BLaER1 (cell line): ENCODE results near the gene SALL2.

Source experiments
- H3K27ac ChIP-seq: shearing (Covaris generic); formaldehyde crosslinking; 2 replicates; pipeline ENCODE4 v1.8.1; 2022
- H3K27me3 ChIP-seq: shearing (Covaris generic); formaldehyde crosslinking; 2 replicates; pipeline ENCODE4 v1.8.1; 2022
- H3K36me3 ChIP-seq: shearing (Covaris generic); formaldehyde crosslinking; 2 replicates; pipeline ENCODE4 v1.8.1; 2022
- H3K4me1 ChIP-seq: shearing (Covaris generic); formaldehyde crosslinking; 2 replicates; pipeline ENCODE4 v1.8.1; 2022
- H3K4me2 ChIP-seq: shearing (Covaris generic); formaldehyde crosslinking; 2 replicates; pipeline ENCODE4 v1.8.1; 2022
- H3K4me3 ChIP-seq: shearing (Covaris generic); formaldehyde crosslinking; 2 replicates; pipeline ENCODE4 v1.8.1; 2022
- H3K9ac ChIP-seq: shearing (Covaris generic); formaldehyde crosslinking; 2 replicates; pipeline ENCODE4 v1.8.1; 2022
- H3K9me3 ChIP-seq: shearing (Covaris generic); formaldehyde crosslinking; 2 replicates; pipeline ENCODE4 v1.8.1; 2022
- H4K20me1 ChIP-seq: shearing (Covaris generic); formaldehyde crosslinking; 2 replicates; pipeline ENCODE4 v1.8.1; 2022
- Cebpa-rat ChIP-seq: shearing (Covaris generic); IDR thresholded peaks from 2 replicates; pipeline ENCODE4 v1.8.1; 2022

SALL2 gene

DNA sequence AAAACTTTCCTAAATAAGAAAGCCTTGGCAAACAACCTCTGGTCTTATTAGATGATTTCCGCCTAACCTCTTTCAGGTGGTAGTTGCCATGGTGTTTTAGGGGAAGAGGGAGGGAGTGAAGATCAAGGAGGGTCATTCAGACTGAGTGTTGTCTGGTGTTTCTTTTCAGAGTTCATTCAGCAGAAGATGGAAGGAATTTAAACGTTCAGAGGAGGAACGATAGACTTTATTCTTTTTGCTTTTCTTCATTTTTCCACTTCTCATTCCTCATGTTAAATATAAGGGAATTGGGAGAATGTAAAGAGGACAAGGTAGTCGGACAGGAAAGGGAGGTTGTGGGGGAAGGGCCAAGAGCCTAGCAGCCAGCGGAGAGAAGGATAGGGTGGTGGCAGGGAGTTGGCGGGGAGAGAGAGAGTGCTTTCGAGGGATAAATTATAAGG is 17.4 kb upstream of the SALL2 start:
- H3K4me3 ChIP-seq, result no peak overlapping the region
- H3K4me1 ChIP-seq, result no peaks in the 10 kb centered on the region
- H3K27ac ChIP-seq, result no peak overlapping the region
- H3K36me3 ChIP-seq, result no peaks in the 10 kb centered on the region
- no peaks in the 10 kb centered on the region for H4K20me1 ChIP-seq
- no peaks in the 10 kb centered on the region for H3K9me3 ChIP-seq
- H3K4me2 ChIP-seq, result no peak overlapping the region
- no peaks in the 10 kb centered on the region for H3K27me3 ChIP-seq
- no peak for TF ChIP-seq Cebpa-rat
- H3K9ac ChIP-seq, result no peak overlapping the region

GRCh38 chr14:21541413-21542074 is 15.4 kb upstream of the SALL2 start:
- Histone ChIP-seq H3K4me1 (no peaks in the 10 kb centered on the region), H3K27me3 (peaks cover 11% of the 10 kb centered on the region), H3K36me3 (no peaks in the 10 kb centered on the region), H3K9me3 (no peaks in the 10 kb centered on the region), H3K27ac (no peak overlapping the region), H3K9ac (no peak overlapping the region), H3K4me2 (no peak overlapping the region), H4K20me1 (no peaks in the 10 kb centered on the region), H3K4me3 (no peak overlapping the region)
- TF ChIP-seq Cebpa-rat, result no peak

- Histone ChIP-seq H3K27me3 (peaks cover 23% of the 10 kb centered on the region), H3K9me3 (no peaks in the 10 kb centered on the region), H3K9ac (no peak overlapping the region), H3K4me3 (no peak overlapping the region), H3K4me1 (no peaks in the 10 kb centered on the region), H4K20me1 (no peaks in the 10 kb centered on the region), H3K36me3 (no peaks in the 10 kb centered on the region), H3K27ac (no peak overlapping the region), H3K4me2 (no peak overlapping the region)
- no peak for TF ChIP-seq Cebpa-rat
Measured at GRCh38 chr14:21539189-21539940, 13.2 kb upstream of the SALL2 start.

DNA sequence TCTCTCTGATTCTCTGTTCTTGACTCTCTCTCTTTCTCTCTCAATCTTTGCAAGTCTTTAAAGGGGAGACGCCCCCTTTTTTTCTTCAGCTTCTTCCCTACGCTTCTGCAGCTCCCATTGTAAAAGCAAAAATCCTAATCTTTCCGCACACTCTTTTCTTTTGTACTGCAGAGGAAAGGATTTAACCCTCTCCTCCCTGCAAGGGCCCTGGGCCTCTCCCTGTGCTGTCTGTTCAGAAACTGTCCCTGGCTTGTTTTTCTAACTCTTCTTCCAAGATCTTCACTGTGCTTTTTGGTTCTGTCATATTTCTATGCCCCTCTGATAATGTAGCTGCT is 10.9 kb upstream of the SALL2 start:
- Histone ChIP-seq H3K4me3 (no peak overlapping the region), H3K9ac (no peak overlapping the region), H4K20me1 (no peaks in the 10 kb centered on the region), H3K4me2 (no peak overlapping the region), H3K27ac (no peak overlapping the region), H3K36me3 (no peaks in the 10 kb centered on the region), H3K27me3 (peaks cover 23% of the 10 kb centered on the region), H3K4me1 (no peaks in the 10 kb centered on the region), H3K9me3 (no peaks in the 10 kb centered on the region)
- no peak for TF ChIP-seq Cebpa-rat

DNA sequence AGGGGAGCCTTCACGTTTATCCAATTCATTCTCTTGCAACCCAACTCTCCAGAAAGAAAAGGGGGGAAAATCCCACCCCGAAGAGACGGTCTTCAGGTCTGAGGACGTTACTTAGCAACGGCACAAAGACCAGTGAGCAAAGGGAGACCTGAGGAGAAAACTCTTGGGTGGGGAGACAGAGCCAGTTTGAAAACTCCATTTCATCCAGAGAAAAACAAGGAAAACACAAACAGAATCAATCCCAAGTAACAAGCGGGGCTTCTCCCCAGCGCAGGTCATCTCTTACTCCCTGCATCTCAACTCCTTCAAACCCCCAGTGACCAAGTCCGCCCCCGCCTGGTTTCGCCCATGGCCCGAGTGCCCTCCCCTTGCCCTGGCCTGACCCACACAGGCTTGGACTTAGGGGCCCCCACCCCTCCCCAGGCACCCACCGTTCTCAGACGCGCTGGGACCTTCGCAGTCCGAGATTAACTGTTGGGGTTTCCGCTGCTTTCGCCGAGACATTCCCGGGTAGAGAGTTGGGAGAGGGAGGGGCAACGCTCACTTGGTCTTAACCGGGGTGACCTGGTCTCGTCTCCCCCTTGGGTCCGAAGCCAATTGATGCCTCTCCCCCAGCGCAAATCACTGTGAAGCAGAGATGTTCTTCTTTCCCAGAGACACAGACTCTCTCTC is 10.4 kb upstream of the SALL2 start:
- peaks cover 23% of the 10 kb centered on the region for H3K27me3 ChIP-seq
- no peak overlapping the region for H3K9ac ChIP-seq
- no peaks in the 10 kb centered on the region for H3K4me1 ChIP-seq
- no peak overlapping the region for H3K4me2 ChIP-seq
- TF ChIP-seq Cebpa-rat, result no peak
- H3K36me3 ChIP-seq, result no peaks in the 10 kb centered on the region
- no peaks in the 10 kb centered on the region for H3K9me3 ChIP-seq
- no peak overlapping the region for H3K4me3 ChIP-seq
- no peak overlapping the region for H3K27ac ChIP-seq
- no peaks in the 10 kb centered on the region for H4K20me1 ChIP-seq

GRCh38 chr14:21535545-21536417 is 9.6 kb upstream of the SALL2 start:
- Histone ChIP-seq H4K20me1 (no peaks in the 10 kb centered on the region), H3K9ac (no peak overlapping the region), H3K27me3 (peaks cover 23% of the 10 kb centered on the region), H3K4me3 (no peak overlapping the region), H3K27ac (no peak overlapping the region), H3K36me3 (no peaks in the 10 kb centered on the region), H3K4me1 (no peaks in the 10 kb centered on the region), H3K9me3 (no peaks in the 10 kb centered on the region), H3K4me2 (no peak overlapping the region)
- no peak for TF ChIP-seq Cebpa-rat

- peaks cover 23% of the 10 kb centered on the region for H3K27me3 ChIP-seq
- H3K4me2 ChIP-seq, result no peak overlapping the region
- no peaks in the 10 kb centered on the region for H4K20me1 ChIP-seq
- H3K4me3 ChIP-seq, result no peak overlapping the region
- no peaks in the 10 kb centered on the region for H3K9me3 ChIP-seq
- no peak overlapping the region for H3K9ac ChIP-seq
- H3K27ac ChIP-seq, result no peak overlapping the region
- no peaks in the 10 kb centered on the region for H3K4me1 ChIP-seq
- no peaks in the 10 kb centered on the region for H3K36me3 ChIP-seq
- TF ChIP-seq Cebpa-rat, result no peak
Measured at GRCh38 chr14:21534576-21534975, 8.4 kb upstream of the SALL2 start.

DNA sequence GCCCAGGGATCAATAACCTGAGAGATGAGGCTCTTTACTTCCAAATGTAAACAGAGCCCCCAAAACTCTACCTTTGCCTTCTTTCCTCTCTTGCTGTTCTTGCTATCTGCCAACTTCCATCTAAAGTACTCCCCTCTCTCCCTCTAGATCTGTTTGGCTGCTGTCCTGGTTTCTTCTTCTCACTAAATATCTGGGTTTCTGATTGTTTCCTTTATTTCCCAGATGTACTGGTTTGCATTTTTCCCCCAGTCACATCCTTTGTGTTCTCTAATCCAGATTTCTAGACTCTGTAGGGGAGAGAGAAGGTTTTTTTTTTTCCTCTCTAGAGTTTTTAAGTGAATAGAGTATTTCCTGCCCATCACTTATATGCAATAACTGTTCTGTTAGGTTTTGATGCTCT is 7.1 kb upstream of the SALL2 start:
- Histone ChIP-seq H3K4me2 (no peak overlapping the region), H4K20me1 (no peaks in the 10 kb centered on the region), H3K36me3 (no peaks in the 10 kb centered on the region), H3K27me3 (peaks cover 23% of the 10 kb centered on the region), H3K4me3 (no peak overlapping the region), H3K27ac (no peak overlapping the region), H3K4me1 (no peaks in the 10 kb centered on the region), H3K9me3 (no peaks in the 10 kb centered on the region), H3K9ac (no peak overlapping the region)
- TF ChIP-seq Cebpa-rat, result no peak

- H3K36me3 ChIP-seq, result 0 out of 2 replicates have a peak, but pooled peaks cover 1% of the 10 kb centered on the region
- no peaks in the 10 kb centered on the region for H3K27me3 ChIP-seq
- peaks cover 26% of the 10 kb centered on the region for H3K4me1 ChIP-seq
- TF ChIP-seq Cebpa-rat, result no peak
- H3K9me3 ChIP-seq, result no peaks in the 10 kb centered on the region
- no peak overlapping the region for H3K4me2 ChIP-seq
- H3K4me3 ChIP-seq, result no peak overlapping the region
- H3K27ac ChIP-seq, result no peak overlapping the region
- no peaks in the 10 kb centered on the region for H4K20me1 ChIP-seq
- no peak overlapping the region for H3K9ac ChIP-seq
Measured at GRCh38 chr14:21529515-21529914, 3.4 kb upstream of the SALL2 start.
